ENCODE measurements around the gene CYP27C1. TPM values are rescaled to one million over a fixed set of nuclear protein-coding genes. Genes with fewer than 3 reads are reported as not detected.

The CYP27C1 gene
- total RNA-seq, 1 donor from 2014 or later, result not detected

GRCh38 chr2:127197475-127198385, 22.4 kb downstream of the CYP27C1 start:
- DNase-seq, result peak; percentile 71
- Histone ChIP-seq H3K27ac (no peak overlapping the region), H3K36me3 (no peaks in the 10 kb centered on the region), H3K4me1 (no peaks in the 10 kb centered on the region), H3K4me3 (no peak overlapping the region), H3K27me3 (ENCODE audit: low read depth) (no peaks in the 10 kb centered on the region), H3K9me3 (no peaks in the 10 kb centered on the region)
- peak; percentile 78 to 86 for ATAC-seq
- peak; percentile 29 for TF ChIP-seq CTCF (IDR thresholded peaks at IDR 0.05)
- intact Hi-C loops (cut with DNase I), result no loop called here

GRCh38 chr2:127196998-127197397, 23.1 kb downstream of the CYP27C1 start:
- no peak overlapping the region for H3K27ac ChIP-seq
- intact Hi-C loops (cut with DNase I), result no loop called here

GRCh38 chr2:127196549-127196948, 23.6 kb downstream of the CYP27C1 start:
- H3K4me1 ChIP-seq, result no peaks in the 10 kb centered on the region
- no peaks in the 10 kb centered on the region for H3K36me3 ChIP-seq
- no peak for TF ChIP-seq CTCF (IDR thresholded peaks at IDR 0.05)
- H3K9me3 ChIP-seq, result no peaks in the 10 kb centered on the region
- ATAC-seq (no peak), DNase-seq (no peak)
- intact Hi-C loops (cut with DNase I), result no loop called here
- H3K27me3 ChIP-seq (ENCODE audit: low read depth), result no peaks in the 10 kb centered on the region
- H3K4me3 ChIP-seq, result no peak overlapping the region
- no peak overlapping the region for H3K27ac ChIP-seq

More at GRCh38 chr2:127196998-127197397, 23.1 kb downstream of the CYP27C1 start:
- no peaks in the 10 kb centered on the region for H3K27me3 ChIP-seq (ENCODE audit: low read depth)
- H3K36me3 ChIP-seq, result no peaks in the 10 kb centered on the region
- no peaks in the 10 kb centered on the region for H3K9me3 ChIP-seq
- no peaks in the 10 kb centered on the region for H3K4me1 ChIP-seq
- DNase-seq (no peak), ATAC-seq (no peak)
- TF ChIP-seq CTCF (IDR thresholded peaks at IDR 0.05), result peak; percentile 30
- H3K4me3 ChIP-seq, result no peak overlapping the region

GRCh38 chr2:127195140-127196074, 24.7 kb downstream of the CYP27C1 start:
- no peak for DNase-seq
- intact Hi-C loops (cut with DNase I), result no loop called here
- H3K9me3 ChIP-seq, result no peaks in the 10 kb centered on the region
- no peaks in the 10 kb centered on the region for H3K27me3 ChIP-seq (ENCODE audit: low read depth)
- no peak overlapping the region for H3K27ac ChIP-seq
- no peaks in the 10 kb centered on the region for H3K4me1 ChIP-seq
- no peak for TF ChIP-seq CTCF (IDR thresholded peaks at IDR 0.05)
- ATAC-seq, result no peak
- no peaks in the 10 kb centered on the region for H3K36me3 ChIP-seq
- H3K4me3 ChIP-seq, result no peak overlapping the region

GRCh38 chr2:127194447-127194846, 25.7 kb downstream of the CYP27C1 start:
- no peak for TF ChIP-seq CTCF (IDR thresholded peaks at IDR 0.05)
- Histone ChIP-seq H3K9me3 (no peaks in the 10 kb centered on the region), H3K27ac (no peak overlapping the region), H3K36me3 (no peaks in the 10 kb centered on the region), H3K4me1 (no peaks in the 10 kb centered on the region), H3K4me3 (no peak overlapping the region), H3K27me3 (ENCODE audit: low read depth) (no peaks in the 10 kb centered on the region)
- ATAC-seq (no peak), DNase-seq (no peak)
- intact Hi-C loops (cut with DNase I), result no loop called here

Data from lower lobe of right lung (tissue), 2 donors.